OCI-LY3 (cell line): ENCODE results near the gene TMEM178A.

Source experiments
- H2AFZ ChIP-seq: fragments of 200-600, 300-600 bp; shearing (Covaris generic); 2 replicates; pipeline ENCODE4 v1.6.0; 2014; ENCODE audit warnings: antibody characterized with exemption, low read depth, low read length
- H3K27ac ChIP-seq: fragments of 200-600, 300-600 bp; sonication (generic); 2 replicates; pipeline ENCODE4 v1.5.1; 2014; ENCODE audit warnings: mild to moderate bottlenecking, low read length, moderate library complexity, mixed read lengths
- H3K27me3 ChIP-seq: fragments of 200-600, 300-600 bp; sonication (generic); 2 replicates; pipeline ENCODE4 v1.6.1; 2014; ENCODE audit warnings: low read depth, low read length, mixed read lengths
- H3K36me3 ChIP-seq: fragments of 200-600, 300-600 bp; sonication (generic); replicated peaks from 2 replicates; pipeline ENCODE3; 2014; ENCODE audit warnings: low read depth, low read length, mixed read lengths
- H3K4me1 ChIP-seq: fragments of 300-600, 200-600 bp; sonication (generic); 2 replicates; pipeline ENCODE4 v1.6.1; 2014; ENCODE audit warnings: low read length, mixed read lengths
- H3K4me2 ChIP-seq: fragments of 200-600, 300-600 bp; sonication (generic); 2 replicates; pipeline ENCODE4 v1.6.1; 2014; ENCODE audit warnings: low read length, mixed read lengths
- H3K4me3 ChIP-seq: fragments of 300-600, 200-600 bp; sonication (generic); 2 replicates; pipeline ENCODE4 v1.5.1; 2014; ENCODE audit warnings: antibody characterized with exemption, mild to moderate bottlenecking, low read length, moderate library complexity
- H3K79me2 ChIP-seq: fragments of 300-600, 200-600 bp; shearing (Covaris generic); 2 replicates; pipeline ENCODE4 v1.6.1; 2014; ENCODE audit warnings: mild to moderate bottlenecking, low read length, mixed read lengths
- H3K9ac ChIP-seq: fragments of 300-600, 200-600 bp; shearing (Covaris generic); 2 replicates; pipeline ENCODE4 v1.6.0; 2014; ENCODE audit warnings: mild to moderate bottlenecking, low read length, moderate library complexity
- H3K9me3 ChIP-seq: fragments of 200-600, 300-600 bp; shearing (Covaris generic); 2 replicates; pipeline ENCODE4 v1.6.1; 2014; ENCODE audit warnings: low read length, mixed read lengths; ENCODE audit not compliant: insufficient read depth
- H4K20me1 ChIP-seq: fragments of 200-600, 300-600 bp; sonication (generic); 2 replicates; pipeline ENCODE4 v1.6.1; 2016; ENCODE audit warnings: low read length, mixed read lengths; ENCODE audit not compliant: insufficient read depth
- CTCF ChIP-seq: fragments of 200-600, 300-600 bp; sonication (generic); IDR thresholded peaks from 2 replicates; pipeline ENCODE4 v1.5.1; 2014; ENCODE audit warnings: antibody characterized with exemption, low read length, low read depth
- EZH2phosphoT487 ChIP-seq: fragments of 200-600 bp; shearing (Covaris generic); IDR thresholded peaks from 2 replicates; pipeline ENCODE4 v1.6.1; 2018; ENCODE audit warnings: antibody characterized with exemption, mixed run types, low read depth

Gene TMEM178A

GRCh38 chr2:39733070-39733674 is 67.5 kb downstream of the TMEM178A start:
- H3K36me3 ChIP-seq, result peaks cover 38% of the 10 kb centered on the region
- H2AFZ ChIP-seq, result no peak overlapping the region
- TF ChIP-seq CTCF, result no peak
- no peak for TF ChIP-seq EZH2phosphoT487
- H3K27me3 ChIP-seq, result no peaks in the 10 kb centered on the region
- no peak overlapping the region for H3K4me3 ChIP-seq
- H3K9ac ChIP-seq, result no peak overlapping the region
- H3K27ac ChIP-seq, result no peak overlapping the region
- no peaks in the 10 kb centered on the region for H3K9me3 ChIP-seq
- H4K20me1 ChIP-seq, result peaks cover 45% of the 10 kb centered on the region
- H3K4me1 ChIP-seq, result no peaks in the 10 kb centered on the region
- no peak overlapping the region for H3K4me2 ChIP-seq
- peaks cover 18% of the 10 kb centered on the region for H3K79me2 ChIP-seq

GRCh38 chr2:39734445-39734844 is 68.7 kb downstream of the TMEM178A start:
- Histone ChIP-seq H3K79me2 (peaks cover 18% of the 10 kb centered on the region), H3K4me3 (no peak overlapping the region), H3K27me3 (no peaks in the 10 kb centered on the region), H2AFZ (no peak overlapping the region), H3K36me3 (peaks cover 47% of the 10 kb centered on the region), H4K20me1 (peaks cover 45% of the 10 kb centered on the region), H3K9ac (no peak overlapping the region), H3K27ac (no peak overlapping the region), H3K4me2 (no peak overlapping the region), H3K9me3 (no peaks in the 10 kb centered on the region), H3K4me1 (no peaks in the 10 kb centered on the region)
- TF ChIP-seq CTCF (no peak), EZH2phosphoT487 (no peak)

GRCh38 chr2:39735648-39736047 is 69.9 kb downstream of the TMEM178A start:
- Histone ChIP-seq H4K20me1 (peaks cover 42% of the 10 kb centered on the region), H3K9ac (no peak overlapping the region), H3K9me3 (no peaks in the 10 kb centered on the region), H3K4me2 (no peak overlapping the region), H3K79me2 (peaks cover 18% of the 10 kb centered on the region), H3K27me3 (no peaks in the 10 kb centered on the region), H3K27ac (no peak overlapping the region), H2AFZ (no peak overlapping the region), H3K4me3 (no peak overlapping the region), H3K36me3 (peaks cover 50% of the 10 kb centered on the region), H3K4me1 (no peaks in the 10 kb centered on the region)
- TF ChIP-seq CTCF (no peak), EZH2phosphoT487 (no peak)

- H3K9ac ChIP-seq, result no peak overlapping the region
- no peaks in the 10 kb centered on the region for H3K9me3 ChIP-seq
- no peak overlapping the region for H3K4me2 ChIP-seq
- TF ChIP-seq EZH2phosphoT487, result no peak
- TF ChIP-seq CTCF, result no peak
- H3K27me3 ChIP-seq, result no peaks in the 10 kb centered on the region
- H4K20me1 ChIP-seq, result peaks cover 34% of the 10 kb centered on the region
- H3K4me3 ChIP-seq, result no peak overlapping the region
- H3K4me1 ChIP-seq, result no peaks in the 10 kb centered on the region
- H3K27ac ChIP-seq, result no peak overlapping the region
- peaks cover 57% of the 10 kb centered on the region for H3K36me3 ChIP-seq
- no peak overlapping the region for H2AFZ ChIP-seq
- peaks cover 18% of the 10 kb centered on the region for H3K79me2 ChIP-seq
Measured at GRCh38 chr2:39736640-39737039, 70.9 kb downstream of the TMEM178A start.
